HL-60 (cell line): Measurements from ENCODE around the gene ELF4.

Experiments
- GABPA ChIP-seq: IDR thresholded peaks from 2 replicates; pipeline ENCODE4 v1.6.1; 2012; ENCODE audit warnings: low read depth
- POLR2AphosphoS5 ChIP-seq: IDR thresholded peaks from 2 replicates; pipeline ENCODE4 v1.6.1; 2012; ENCODE audit warnings: low read depth

DNA sequence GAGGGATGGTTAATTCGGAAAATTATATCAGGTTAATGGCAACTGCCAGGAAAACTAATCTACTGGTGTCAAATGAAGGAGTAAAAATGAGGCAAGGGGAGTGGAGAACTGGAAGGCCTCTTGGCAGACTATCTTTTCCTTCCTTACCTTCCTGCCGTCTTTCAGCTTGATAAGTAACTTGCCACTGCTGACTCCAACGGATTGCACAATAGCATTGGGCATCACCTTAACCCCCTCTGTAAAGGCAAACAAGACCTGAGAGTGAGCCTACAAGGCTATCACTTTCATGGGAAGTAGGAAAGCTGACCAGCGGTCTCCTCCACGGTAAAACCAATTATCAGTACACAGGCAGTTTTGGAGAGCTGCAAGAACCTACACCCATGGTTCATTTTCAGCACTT, 26.2 kb upstream of the ELF4 start:
- no peak for TF ChIP-seq GABPA
- no peak for TF ChIP-seq POLR2AphosphoS5
